K562 (cell line): ENCODE measurements around the gene FANK1. TPM values are rescaled to one million over a fixed set of nuclear protein-coding genes. Genes with fewer than 3 reads are reported as not detected.

Experiments
- ATAC-seq: fragments of 200-7000 bp; cut with Tn5 transposase; 3 replicates; pipeline ENCODE4 v1.9.1; 2020; ENCODE audit warnings: moderate library complexity
- BruUV-seq: library from RNA; stranded (reverse); fragments of 400-500 nt; replicated peaks from 2 replicates; lab custom pipeline; 2021; lab: Mats Ljungman, UMichigan
- CTCF ChIA-PET: fragments of 300-600 bp; formaldehyde crosslinking; extraction: SDS; loops from one replicate; lab custom pipeline; 2021; ENCODE audit warnings: low intra/inter-chr PET ratio; lab: Yijun Ruan, JAX
- POLR2A ChIA-PET: fragments of 300-600, 350-650 bp; sonication (Branson Sonifier 250); formaldehyde crosslinking; extraction: SDS; loops from one replicate; lab custom pipeline; 2021; ENCODE audit warnings: antibody characterized with exemption, inconsistent platforms; lab: Yijun Ruan, JAX
- DNase-seq, 4 experiments: peaks; one replicate each; pipeline versions ENCODE4 v3.0.0 to v3.0.0-alpha.2; 2011 to 2018; ENCODE audit warnings: low spot score in 3 of 4, mixed read lengths in 3 of 4; ENCODE audit errors: extremely low read depth in 1 of 4
- FAIRE-seq: peaks from 2 replicates; lab custom pipeline; 2011; peaks lifted over from hg19 to GRCh38; lab: Jason Lieb, UNC
- H2AFZ ChIP-seq: 2 replicates; pipeline ENCODE4 v1.6.0; 2011; ENCODE audit warnings: low read depth, low read length, control low read depth, inconsistent platforms
- H3K27ac ChIP-seq: fragments of 200-600 bp; 3 replicates; pipeline ENCODE4 v1.8.0; 2011; ENCODE audit warnings: low read depth, mild to moderate bottlenecking, control low read depth, inconsistent platforms, low read length, moderate library complexity, mixed read lengths; ENCODE audit errors: extremely low read depth
- H3K27me3 ChIP-seq, 2 experiments: fragments of 300-600 bp in 1 of 2; 2 replicates in 1 of 2; 3 replicates in 1 of 2; pipeline versions ENCODE4 v1.6.0 to v1.8.0; 2011; ENCODE audit warnings: inconsistent platforms in 2 of 2, low read length in 2 of 2, mild to moderate bottlenecking in 1 of 2, mixed read lengths in 1 of 2, moderate library complexity in 1 of 2; ENCODE audit not compliant: control insufficient read depth in 2 of 2, insufficient read depth in 2 of 2
- H3K36me3 ChIP-seq: fragments of 300-600 bp; 3 replicates; pipeline ENCODE4 v1.8.0; 2011; ENCODE audit warnings: mild to moderate bottlenecking, low read length, inconsistent platforms; ENCODE audit not compliant: control insufficient read depth, insufficient read depth
- H3K4me1 ChIP-seq, 2 experiments: fragments of 200-600 bp in 1 of 2; replicated peaks in 1 of 2; 2 replicates in 1 of 2; 3 replicates in 1 of 2; pipeline versions ENCODE4 v1.5.1 to v1.8.0; 2011; ENCODE audit warnings: inconsistent platforms in 2 of 2, low read length in 2 of 2, mild to moderate bottlenecking in 1 of 2, mixed read lengths in 1 of 2, moderate library complexity in 1 of 2; ENCODE audit not compliant: control insufficient read depth in 2 of 2, insufficient read depth in 2 of 2
- H3K4me2 ChIP-seq: 2 replicates; pipeline ENCODE4 v1.6.1; 2011; ENCODE audit warnings: low read length, control low read depth, inconsistent platforms, mixed read lengths; ENCODE audit not compliant: insufficient read depth
- H3K4me3 ChIP-seq: fragments of 200-600 bp; sonication (generic), shearing (Covaris generic); 2 replicates; pipeline ENCODE4 v1.5.1; 2016; ENCODE audit warnings: control low read depth, inconsistent platforms
- H3K79me2 ChIP-seq: fragments of 200-600 bp; 3 replicates; pipeline ENCODE4 v1.8.0; 2011; ENCODE audit warnings: low read length, inconsistent platforms; ENCODE audit not compliant: control insufficient read depth, insufficient read depth
- H3K9ac ChIP-seq, 2 experiments: 2 replicates each; pipeline versions ENCODE4 v1.6.0 to v1.6.1; 2011; ENCODE audit warnings: low read depth in 2 of 2, low read length in 2 of 2, control low read depth in 1 of 2, inconsistent platforms in 1 of 2, mild to moderate bottlenecking in 1 of 2, mixed read lengths in 1 of 2; ENCODE audit not compliant: insufficient read depth in 1 of 2
- H3K9me1 ChIP-seq: one replicate; pipeline ENCODE4 v1.6.0; 2011; ENCODE audit warnings: inconsistent platforms, mild to moderate bottlenecking, low read length, moderate library complexity; ENCODE audit not compliant: control insufficient read depth, insufficient read depth
- H3K9me3 ChIP-seq: replicated peaks from 2 replicates; pipeline ENCODE4 v1.5.1; 2011; ENCODE audit warnings: low read depth, low read length, inconsistent platforms; ENCODE audit not compliant: control insufficient read depth, insufficient read depth
- H4K20me1 ChIP-seq: replicated peaks from 2 replicates; pipeline ENCODE4 v1.6.1; 2011; ENCODE audit warnings: low read length, inconsistent platforms, mixed read lengths; ENCODE audit not compliant: control insufficient read depth, insufficient read depth
- CBX3 ChIP-seq, 2 experiments: IDR thresholded peaks; 1 replicate in 1 of 2; 2 replicates in 1 of 2; pipeline ENCODE4 v1.6.1; 2012; ENCODE audit warnings: inconsistent platforms in 2 of 2, low read length in 2 of 2, borderline replicate concordance in 1 of 2, control low read depth in 1 of 2
- FOXK2 ChIP-seq, 2 experiments: fragments of 450-650 bp; IDR thresholded peaks in 1 of 2; conservative IDR thresholded peaks in 1 of 2; 2 replicates each; pipeline ENCODE4 v1.6.1; 2016; ENCODE audit warnings: low read depth in 2 of 2, mild to moderate bottlenecking in 1 of 2
- TRIM28 ChIP-seq: fragments of 450-650 bp; IDR thresholded peaks from 2 replicates; pipeline ENCODE4 v1.6.1; 2017
- ZNF785 ChIP-seq: fragments of 250-450 bp; sonication (Bioruptor Pico); IDR thresholded peaks from 2 replicates; pipeline ENCODE4 v1.4.0; 2020; ENCODE audit warnings: mild to moderate bottlenecking
- WGBS: fragments of 100-300 bp; shearing (Covaris generic); methylation state at CpG from one replicate; pipeline ENCODE4 v1.1.6; 2016; ENCODE audit warnings: low coverage, mixed read lengths; ENCODE audit not compliant: insufficient coverage; ENCODE audit errors: missing lambda C conversion rate; 5-methylcytosine and 5-hydroxymethylcytosine counted together
- in situ Hi-C: fragments of 300-500 bp; cut with MboI; formaldehyde crosslinking; loops from 4 replicates; pipeline ENCODE4 v1.15.0; 2018; ENCODE audit warnings: inconsistent platforms, mixed read lengths
- intact Hi-C: fragments of 100-400 bp; cut with micrococcal nuclease; formaldehyde crosslinking; loops from 2 replicates; pipeline ENCODE4 v1.14.2; 2022
- polyA plus RNA-seq, 8 experiments: library from polyadenylated mRNA; depleted of rRNA in 4 of 8; stranded (reverse) in 5 of 8; unstranded in 3 of 8; fragments of >200 nt; fragmentation: Nextera tagmentation in 2 of 8; fragmentation: Illumina TruSeq in 1 of 8; extraction: Ambion mirVana in 2 of 8; extraction: Trizol in 1 of 8; gene quantifications; 2 replicates each; pipeline versions ENCODE4 v1.2.1 to v1.2.3, GENCODE V29; 2011 to 2014; ENCODE audit warnings: inconsistent platforms in 1 of 8, missing spikeins in 1 of 8
- total RNA-seq, 7 experiments: library from RNA; depleted of rRNA in 6 of 7; stranded (reverse); fragments of >200 nt in 6 of 7; fragmentation: Illumina TruSeq in 2 of 7; extraction: Trizol in 2 of 7; gene quantifications; 2 replicates each; pipeline versions ENCODE4 v1.2.1 to v1.2.3, GENCODE V29; 2011 to 2021; ENCODE audit warnings: low replicate concordance in 1 of 7
- TF ChIP-seq, protein P1 (sequence below): fragments of 450-650 bp; IDR thresholded peaks from 2 replicates; pipeline ENCODE4 v1.6.1; 2018; ENCODE audit warnings: mild to moderate bottlenecking, low read depth; ENCODE audit not compliant: partially characterized antibody

The FANK1 gene
- total and polyA plus RNA-seq, 9 of the 15 experiments (the other 6 are each of a cell fraction or from before 2014, with no cell fraction given), result 0.11 to 2.3 (median 0.51) TPM; not detected in 1

DNA sequence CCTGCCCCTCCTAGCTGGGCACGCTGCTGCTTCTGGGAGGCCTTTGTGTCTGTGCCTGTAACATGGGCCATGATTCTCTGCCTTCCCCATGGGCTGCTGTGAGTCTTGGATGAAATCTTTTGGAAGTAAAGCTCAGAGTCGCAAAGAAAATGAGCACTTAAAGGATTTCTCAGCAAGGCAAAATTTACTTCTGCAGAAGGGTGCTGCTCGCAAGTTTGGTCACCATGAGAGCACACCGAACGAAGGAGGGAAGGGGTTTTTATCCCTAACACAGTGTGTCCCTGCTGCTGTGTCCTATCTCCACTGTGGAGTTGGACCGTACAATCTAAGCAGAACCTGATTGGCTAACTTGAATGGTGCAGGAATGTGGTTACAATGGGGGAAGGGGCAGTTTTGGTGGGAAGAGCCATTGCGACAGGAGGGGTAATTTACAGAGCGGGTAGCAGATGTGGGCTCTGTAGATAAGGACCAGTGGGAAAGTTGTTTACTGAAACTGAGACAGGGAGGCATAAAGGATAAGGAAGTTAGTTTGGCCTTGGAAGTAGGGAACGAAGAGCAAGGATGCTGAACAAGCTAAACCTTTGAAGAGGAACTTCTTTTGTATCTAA lies 57.5 kb downstream of the FANK1 start:
- 2% methylated on average over 9 of the region's 9 CpGs for WGBS
- Histone ChIP-seq H4K20me1 (no peaks in the 10 kb centered on the region), H2AFZ (no peak overlapping the region), H3K27me3 (no peaks in the 10 kb centered on the region), H3K9me3 (no peaks in the 10 kb centered on the region), H3K79me2 (no peaks in the 10 kb centered on the region), H3K4me1 (no peaks in the 10 kb centered on the region), H3K27ac (no peak overlapping the region), H3K9ac (no peak overlapping the region), H3K4me2 (no peak overlapping the region), H3K9me1 (no peaks in the 10 kb centered on the region), H3K36me3 (no peaks in the 10 kb centered on the region), H3K4me3 (no peak overlapping the region)
- ChIA-PET CTCF (no interaction called here), POLR2A (interaction anchor here (0.6 kb wide), 1 partner anchor 247 kb away, joined by 3 read pairs; no protein-coding TSS in a partner anchor)
- no peak for DNase-seq
- BruUV-seq, result no TSS peak
- FAIRE-seq, result no peak
- TF ChIP-seq CBX3 (IDR thresholded peaks at IDR 0.05; ENCODE audit: borderline replicate concordance in 1 of 2, low read length in 2 of 2) (peak in 1 of 2 experiments; percentile 85; a peak in 1 of 3 replicates), TRIM28 (0 out of 2 replicates have a peak, but pooled peaks have one; percentile 47), FOXK2 (conservative IDR thresholded peaks at IDR 0.05 in 1 of 2, IDR thresholded peaks at IDR 0.05 in 1 of 2; ENCODE audit: low read depth in 2 of 2) (no peak), ZNF785 (CRISPR knock-in tag) (no peak)
- TF ChIP-seq, protein P1, sequence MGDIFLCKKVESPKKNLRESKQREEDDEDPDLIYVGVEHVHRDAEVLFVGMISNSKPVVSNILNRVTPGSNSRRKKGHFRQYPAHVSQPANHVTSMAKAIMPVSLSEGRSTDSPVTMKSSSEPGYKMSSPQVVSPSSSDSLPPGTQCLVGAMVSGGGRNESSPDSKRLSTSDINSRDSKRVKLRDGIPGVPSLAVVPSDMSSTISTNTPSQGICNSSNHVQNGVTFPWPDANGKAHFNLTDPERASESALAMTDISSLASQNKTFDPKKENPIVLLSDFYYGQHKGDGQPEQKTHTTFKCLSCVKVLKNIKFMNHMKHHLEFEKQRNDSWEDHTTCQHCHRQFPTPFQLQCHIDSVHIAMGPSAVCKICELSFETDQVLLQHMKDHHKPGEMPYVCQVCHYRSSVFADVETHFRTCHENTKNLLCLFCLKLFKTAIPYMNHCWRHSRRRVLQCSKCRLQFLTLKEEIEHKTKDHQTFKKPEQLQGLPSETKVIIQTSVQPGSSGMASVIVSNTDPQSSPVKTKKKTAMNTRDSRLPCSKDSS, result peak; percentile 73
- in situ Hi-C loops (no loop called here), intact Hi-C loops (no loop called here)
- ATAC-seq, result no peak
